ENCODE results near the gene IRAK1.

- TF ChIP-seq POLR2A (IDR thresholded peaks at IDR 0.05), result no peak
- TF ChIP-seq CTCF (IDR thresholded peaks at IDR 0.05), result no peak
Observed at GRCh38 chrX:154024271-154024670, 4.6 kb upstream of the IRAK1 start.

Data from esophagus squamous epithelium (tissue), 4 donors.